NCI-H82 (cell line): ENCODE results near the gene PPP1R12B.
"Not testable (repeated sequence)": the region's sequence is repeated elsewhere in the genome, so short reads cannot be mapped to it uniquely, and the experiment has no call there.

Experiments used
- DNase-seq: peaks from one replicate; lab custom pipeline; 2025; lab: John Stamatoyannopoulos, UW

PPP1R12B gene

DNA sequence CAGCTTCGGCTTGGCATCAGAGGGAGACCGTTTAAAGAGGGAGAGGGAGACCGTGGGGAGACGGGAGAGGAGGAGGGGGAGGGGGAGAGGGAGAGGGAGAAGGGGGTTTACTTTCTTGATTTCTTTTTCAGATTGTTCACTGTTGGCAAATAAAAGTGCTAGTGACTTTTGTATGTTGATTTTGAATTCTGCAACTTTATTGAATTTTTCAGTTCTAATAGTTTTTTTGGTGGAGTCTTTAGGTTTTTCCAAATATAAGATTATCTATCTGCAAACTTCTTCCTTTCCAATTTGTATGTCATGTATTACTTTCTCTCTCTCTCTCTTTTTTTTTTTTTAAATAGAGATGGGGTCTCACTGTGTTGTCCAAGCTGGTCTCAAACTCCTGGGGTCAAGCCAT lies 104.0 kb downstream of the PPP1R12B start:
- DNase-seq, result no peak

DNA sequence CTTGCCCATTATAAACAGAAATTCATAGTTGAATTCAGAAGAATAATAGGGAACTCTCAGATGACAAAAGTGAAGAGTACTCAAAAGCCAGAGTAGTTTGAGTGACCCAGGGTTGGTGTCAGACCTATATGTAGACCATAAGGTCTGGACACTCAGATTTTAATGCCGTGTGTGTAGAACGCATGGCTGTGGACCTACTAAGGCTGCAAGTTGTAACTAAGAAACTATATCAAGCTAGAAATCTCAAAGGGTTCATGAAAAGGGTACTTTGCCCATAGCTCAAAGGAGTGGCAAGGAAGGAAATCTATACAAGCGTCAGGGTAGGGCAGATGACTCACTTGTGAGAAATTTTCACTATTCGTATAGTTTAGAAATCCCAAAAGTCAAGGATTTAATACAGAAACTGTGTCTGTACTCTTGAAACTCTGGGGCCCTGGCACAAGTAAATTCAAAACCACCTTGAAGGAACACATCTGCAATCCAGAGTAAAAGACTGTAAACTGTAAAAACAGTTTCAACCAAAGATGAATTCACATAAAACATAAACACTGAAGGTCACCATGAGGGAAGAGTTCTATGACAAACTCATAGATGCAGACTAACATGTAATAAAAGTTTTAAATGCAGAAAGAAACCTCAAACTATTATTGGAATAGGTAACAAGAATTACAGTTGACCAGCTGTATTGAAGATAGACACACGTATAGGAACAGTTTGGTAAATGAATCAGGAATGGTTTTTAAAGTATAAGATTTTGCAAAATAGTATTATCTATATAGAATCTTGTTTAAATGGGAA lies 108.1 kb downstream of the PPP1R12B start:
- not testable (repeated sequence) for DNase-seq

DNA sequence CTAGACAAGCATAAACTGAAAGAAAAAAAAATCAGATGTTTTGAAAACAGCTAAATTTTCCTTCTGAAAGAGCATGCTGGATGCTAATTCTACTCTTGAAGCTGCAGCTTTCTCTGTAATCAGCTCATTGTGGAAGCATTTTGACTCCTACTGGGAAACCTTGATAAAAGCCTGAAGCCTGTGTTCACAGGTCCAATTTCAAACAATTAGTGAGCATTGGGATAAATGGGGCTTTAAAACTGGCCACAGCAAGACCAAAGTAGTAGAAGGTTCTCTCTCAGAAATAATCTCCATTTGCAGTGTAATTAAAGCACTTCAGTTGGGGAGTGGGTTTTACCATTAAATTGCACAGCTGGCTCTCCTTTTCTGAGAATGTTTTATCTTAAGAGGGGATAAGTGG lies 110.2 kb downstream of the PPP1R12B start:
- peak; percentile 53 for DNase-seq

DNA sequence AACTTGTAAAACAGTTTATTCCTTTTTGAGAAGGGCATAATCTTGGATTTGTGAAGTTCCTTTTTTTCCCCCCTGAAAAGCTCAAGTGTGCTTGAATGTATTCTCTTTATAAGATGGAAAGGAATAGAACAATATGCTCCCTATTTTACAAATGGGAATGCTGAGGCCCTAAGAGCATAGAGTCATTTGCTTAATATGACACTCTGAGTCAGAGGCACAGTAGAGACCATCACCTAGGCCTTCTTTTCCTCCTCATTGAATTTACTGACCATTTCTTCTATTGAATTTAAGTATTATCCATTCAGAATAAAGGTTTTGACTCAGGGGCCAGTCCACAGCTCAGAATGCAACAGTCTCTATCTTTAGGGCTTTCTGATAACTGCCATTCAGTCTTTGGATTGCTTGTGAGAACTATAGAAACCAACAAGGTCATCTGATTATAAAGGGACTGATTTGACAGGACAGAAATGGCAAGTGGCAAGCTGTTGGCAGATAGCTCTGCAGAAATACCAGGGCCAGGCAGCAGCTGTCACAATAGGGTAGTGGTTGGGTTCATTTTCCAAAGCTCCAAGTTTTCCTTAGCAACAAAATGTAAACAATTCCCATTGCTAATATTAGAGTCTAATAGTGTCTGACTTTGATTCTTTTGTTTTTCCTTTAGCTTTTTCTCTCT lies 111.1 kb downstream of the PPP1R12B start:
- DNase-seq, result peak; percentile 14

GRCh38 chr1:202460143-202460495 lies 111.6 kb downstream of the PPP1R12B start:
- DNase-seq, result not testable (repeated sequence)

- DNase-seq, result no peak
These were observed 114.0 kb downstream of the PPP1R12B start for GRCh38 chr1:202462342-202463076.

DNA sequence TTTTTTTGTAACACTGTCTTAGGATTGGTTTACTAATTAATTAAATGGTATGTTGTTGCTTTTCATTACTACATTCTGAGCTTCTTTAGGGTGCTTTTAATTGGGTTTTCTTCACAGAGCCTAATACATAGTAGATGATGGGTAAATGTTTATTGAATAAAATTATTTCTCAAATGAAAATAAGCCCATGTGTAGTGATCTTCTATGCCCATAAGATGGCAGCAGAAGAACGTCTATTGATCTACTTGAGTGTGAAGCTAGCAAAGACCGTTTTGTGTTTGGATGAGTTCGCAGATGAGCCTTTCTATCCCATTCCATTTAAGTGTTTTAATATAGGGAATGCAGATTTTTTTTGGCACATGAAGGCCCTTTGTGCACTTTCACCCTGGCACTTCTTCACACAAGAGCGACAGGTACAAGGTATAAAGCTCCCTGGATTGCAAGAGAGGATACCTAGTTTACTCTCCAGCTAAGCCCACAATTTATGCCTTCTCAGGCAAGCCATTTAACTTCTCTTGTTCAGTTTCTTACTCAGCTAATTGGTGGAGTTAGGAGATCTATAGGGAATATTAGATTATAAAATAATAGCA lies 115.7 kb downstream of the PPP1R12B start:
- peak; percentile 86 for DNase-seq

- DNase-seq, result not testable (repeated sequence)
These were observed 117.3 kb downstream of the PPP1R12B start for GRCh38 chr1:202465644-202466270.

- not testable (repeated sequence) for DNase-seq
These were observed 117.8 kb downstream of the PPP1R12B start for GRCh38 chr1:202466339-202466738.

DNA sequence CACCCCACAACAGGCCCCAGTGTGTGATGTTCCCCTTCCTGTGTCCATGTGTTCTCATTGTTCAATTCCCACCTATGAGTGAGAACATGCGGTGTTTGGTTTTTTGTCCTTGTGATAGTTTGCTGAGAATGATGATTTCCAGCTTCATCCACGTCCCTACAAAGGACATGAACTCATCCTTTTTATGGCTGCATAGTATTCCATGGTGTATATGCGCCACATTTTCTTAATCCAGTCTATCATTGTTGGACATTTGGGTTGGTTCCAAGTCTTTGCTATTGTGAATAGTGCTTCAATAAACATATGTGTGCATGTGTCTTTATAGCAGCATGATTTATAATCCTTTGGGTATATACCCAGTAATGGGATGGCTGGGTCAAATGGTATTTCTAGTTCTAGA lies 118.9 kb downstream of the PPP1R12B start:
- not testable (repeated sequence) for DNase-seq

GRCh38 chr1:202468695-202469094 lies 120.2 kb downstream of the PPP1R12B start:
- DNase-seq, result not testable (repeated sequence)

DNA sequence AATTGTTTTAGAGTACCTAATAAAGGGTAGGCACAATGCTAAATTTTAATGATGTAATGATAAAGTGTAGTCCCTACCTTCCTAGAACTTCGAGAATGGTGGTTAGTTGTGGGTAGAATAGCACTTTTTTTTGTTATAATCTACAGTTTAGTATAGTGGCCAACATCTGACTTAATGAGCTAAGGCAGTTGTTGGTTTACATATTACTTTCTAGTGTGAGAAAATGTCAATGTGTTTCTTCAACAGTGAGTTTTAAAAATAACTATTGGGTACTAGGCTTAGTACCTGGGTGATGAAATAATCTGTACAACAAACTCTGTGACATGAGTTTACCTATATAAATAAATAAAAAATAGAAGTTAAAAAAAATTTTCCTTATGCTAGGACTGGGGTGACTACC lies 120.6 kb downstream of the PPP1R12B start:
- not testable (repeated sequence) for DNase-seq

GRCh38 chr1:202471246-202471645 lies 122.7 kb downstream of the PPP1R12B start:
- no peak for DNase-seq

DNA sequence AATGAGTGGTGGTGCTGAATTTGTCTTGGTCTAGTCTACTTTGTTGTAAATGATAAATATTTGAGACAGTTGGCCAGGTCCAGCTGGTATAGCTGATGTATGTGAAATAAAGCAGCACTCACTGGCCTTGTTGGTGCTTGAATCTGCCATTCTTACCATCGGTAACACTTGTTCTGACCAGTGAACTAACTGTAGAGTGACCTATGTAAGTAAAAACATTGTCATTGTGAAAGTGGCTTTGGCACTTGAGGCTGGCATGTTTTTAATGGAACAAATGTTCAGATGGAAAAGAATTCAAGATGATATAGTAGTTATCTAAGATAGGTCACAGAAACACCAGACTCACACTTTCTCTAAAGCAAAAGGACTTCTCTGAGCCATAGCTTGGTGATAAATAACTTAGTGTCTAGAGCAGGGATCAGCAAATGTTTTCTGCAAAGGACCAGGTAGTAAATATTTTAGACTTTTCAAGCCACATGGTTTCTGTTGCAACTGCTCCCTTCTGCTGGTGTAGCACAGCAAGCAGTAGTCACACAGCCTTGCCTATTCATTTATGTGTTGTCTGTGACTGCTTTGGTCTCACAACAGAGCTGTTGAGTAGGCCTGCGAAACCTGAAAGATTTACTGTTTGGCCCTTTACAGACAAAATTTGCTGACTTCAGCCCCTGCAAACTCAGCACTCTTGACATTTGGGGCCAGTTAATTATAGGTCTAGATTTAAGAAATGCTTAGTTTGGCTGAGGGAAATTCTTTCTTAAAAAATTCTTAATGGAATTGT lies 124.0 kb downstream of the PPP1R12B start:
- DNase-seq, result not testable (repeated sequence)

GRCh38 chr1:202473266-202474045 lies 125.0 kb downstream of the PPP1R12B start:
- not testable (repeated sequence) for DNase-seq

DNA sequence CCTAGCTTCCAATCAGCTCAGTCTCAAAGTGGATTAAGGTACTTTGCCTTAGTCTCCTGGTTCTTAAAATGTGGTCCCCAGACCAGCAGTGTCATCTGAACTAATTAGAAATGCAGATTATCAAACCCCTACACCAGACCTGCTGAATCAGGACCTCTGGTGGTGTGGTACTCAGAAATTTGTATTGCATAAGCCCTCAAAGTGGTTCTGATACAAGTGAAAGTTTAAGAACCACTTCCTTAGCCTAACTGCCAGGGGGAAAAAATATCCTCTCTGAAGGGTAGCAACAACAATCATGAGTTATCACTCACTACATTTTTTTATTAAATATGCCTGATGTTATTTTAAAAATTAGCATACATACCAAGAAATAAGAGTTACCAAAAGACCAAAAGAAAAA lies 131.2 kb downstream of the PPP1R12B start:
- DNase-seq, result peak; percentile 97

DNA sequence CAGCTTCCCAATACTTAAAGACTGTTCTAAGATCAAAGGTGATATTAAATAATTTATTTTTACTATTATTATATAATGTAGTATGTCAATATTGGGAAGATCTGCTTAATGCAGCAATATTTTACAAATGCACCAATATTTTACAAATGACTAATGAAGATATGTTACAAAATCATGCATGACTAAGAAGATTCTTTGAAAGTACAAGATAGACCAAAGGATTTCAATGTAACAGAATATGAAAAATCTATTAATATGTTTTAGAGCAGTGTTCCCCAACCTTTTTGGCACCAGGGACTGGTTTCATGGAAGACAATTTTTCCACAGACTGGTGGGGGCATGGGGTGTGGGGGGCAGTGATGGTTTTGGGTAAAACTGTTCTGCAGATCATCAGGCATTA lies 132.1 kb downstream of the PPP1R12B start:
- DNase-seq, result not testable (repeated sequence)

DNA sequence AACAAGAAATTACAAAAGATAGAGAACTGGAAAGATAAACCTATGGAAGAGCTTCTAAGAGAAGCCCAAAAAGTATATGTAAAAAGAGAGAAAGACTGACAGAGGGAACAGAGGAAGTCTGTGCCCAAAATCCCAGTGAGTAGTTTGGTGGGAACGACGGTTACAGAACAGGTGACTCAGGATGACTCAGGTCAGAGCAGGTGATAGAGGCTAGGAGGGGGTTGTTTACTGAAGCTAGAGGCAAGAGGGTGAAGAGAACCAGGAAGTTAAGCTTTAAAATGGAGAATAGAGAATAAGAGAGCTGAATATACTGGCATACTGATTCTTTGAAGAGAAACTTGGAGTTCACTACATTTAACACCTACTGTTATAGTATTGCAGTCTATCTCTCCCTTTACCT lies 134.9 kb downstream of the PPP1R12B start:
- DNase-seq, result peak; percentile 46

DNA sequence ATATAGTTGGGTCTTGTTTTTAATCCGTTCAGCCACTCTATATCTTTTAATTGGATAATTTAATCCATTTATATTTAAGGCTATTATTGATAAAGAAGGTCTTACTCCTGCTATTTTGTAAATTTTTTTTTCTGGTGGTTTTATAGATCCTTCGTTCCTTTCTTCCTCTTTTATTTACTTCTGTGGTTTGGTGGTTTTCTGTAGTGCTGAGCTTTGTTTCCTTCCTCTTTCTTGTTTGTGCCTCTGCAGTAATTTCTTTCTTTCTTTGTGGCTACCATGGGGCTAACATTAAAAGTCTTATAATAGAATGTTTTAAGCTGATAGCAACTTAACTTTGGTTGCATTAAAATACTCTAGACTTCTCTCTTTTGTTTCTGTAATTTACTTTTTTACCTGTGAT lies 135.5 kb downstream of the PPP1R12B start:
- DNase-seq, result peak; percentile 47

GRCh38 chr1:202484820-202485219 lies 136.3 kb downstream of the PPP1R12B start:
- DNase-seq, result not testable (repeated sequence)
